ENCODE results near the gene MRAP2. TPM values are rescaled to one million over a fixed set of nuclear protein-coding genes. Genes with fewer than 3 reads are reported as not detected.

MRAP2 gene
- total RNA-seq, 2 experiments from 2014 or later = not detected

- Mint-ChIP-seq H3K36me3 (ENCODE audit: low read depth) (no peaks in the 10 kb centered on the region), H3K4me1 (ENCODE audit: low read depth) (no peaks in the 10 kb centered on the region), H3K4me3 (no peak overlapping the region), H3K9me3 (no peaks in the 10 kb centered on the region), H3K27ac (no peak overlapping the region), H3K27me3 (peaks cover 9% of the 10 kb centered on the region)
- POLR2A ChIA-PET = no interaction called here
- H3K4me1 ChIP-seq (ENCODE audit: insufficient read depth, low read length) = no peaks in the 10 kb centered on the region
- DNase-seq (no peak), ATAC-seq (ENCODE audit: poor library complexity) (no peak)
- H3K4me3 ChIP-seq (ENCODE audit: low read length) = no peak overlapping the region
- CTCF ChIA-PET = no interaction called here
- TF ChIP-seq, protein P1, sequence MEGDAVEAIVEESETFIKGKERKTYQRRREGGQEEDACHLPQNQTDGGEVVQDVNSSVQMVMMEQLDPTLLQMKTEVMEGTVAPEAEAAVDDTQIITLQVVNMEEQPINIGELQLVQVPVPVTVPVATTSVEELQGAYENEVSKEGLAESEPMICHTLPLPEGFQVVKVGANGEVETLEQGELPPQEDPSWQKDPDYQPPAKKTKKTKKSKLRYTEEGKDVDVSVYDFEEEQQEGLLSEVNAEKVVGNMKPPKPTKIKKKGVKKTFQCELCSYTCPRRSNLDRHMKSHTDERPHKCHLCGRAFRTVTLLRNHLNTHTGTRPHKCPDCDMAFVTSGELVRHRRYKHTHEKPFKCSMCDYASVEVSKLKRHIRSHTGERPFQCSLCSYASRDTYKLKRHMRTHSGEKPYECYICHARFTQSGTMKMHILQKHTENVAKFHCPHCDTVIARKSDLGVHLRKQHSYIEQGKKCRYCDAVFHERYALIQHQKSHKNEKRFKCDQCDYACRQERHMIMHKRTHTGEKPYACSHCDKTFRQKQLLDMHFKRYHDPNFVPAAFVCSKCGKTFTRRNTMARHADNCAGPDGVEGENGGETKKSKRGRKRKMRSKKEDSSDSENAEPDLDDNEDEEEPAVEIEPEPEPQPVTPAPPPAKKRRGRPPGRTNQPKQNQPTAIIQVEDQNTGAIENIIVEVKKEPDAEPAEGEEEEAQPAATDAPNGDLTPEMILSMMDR (IDR thresholded peaks at IDR 0.05) = no peak
- no peaks in the 10 kb centered on the region for H3K36me3 ChIP-seq (ENCODE audit: insufficient read depth, low read length)
- no peak overlapping the region for H3K27ac ChIP-seq (ENCODE audit: low read depth in 1 of 2, low read length in 2 of 2)
- H3K9me3 ChIP-seq (ENCODE audit: control insufficient read depth in 1 of 2, insufficient read depth in 1 of 2, low read length in 2 of 2) = peaks cover 0 to 7% of the 10 kb centered on the region in 2 experiments
- H3K27me3 ChIP-seq (ENCODE audit: control insufficient read depth in 1 of 2, insufficient read depth in 2 of 2, low read length in 2 of 2) = peaks cover 6% of the 10 kb centered on the region in 2 experiments
- intact Hi-C loops (cut with DNase I, micrococcal nuclease) = no loop called here
Observed at GRCh38 chr6:84074988-84075781, 41.6 kb downstream of the MRAP2 start.

GRCh38 chr6:84077645-84078044 is 44.1 kb downstream of the MRAP2 start:
- no peak overlapping the region for H3K27ac Mint-ChIP-seq
- H3K36me3 Mint-ChIP-seq (ENCODE audit: low read depth) = no peaks in the 10 kb centered on the region
- Histone ChIP-seq H3K4me1 (ENCODE audit: insufficient read depth, low read length) (no peaks in the 10 kb centered on the region), H3K27me3 (ENCODE audit: control insufficient read depth in 1 of 2, insufficient read depth in 2 of 2, low read length in 2 of 2) (peaks cover 6% of the 10 kb centered on the region in 2 experiments), H3K27ac (ENCODE audit: low read depth in 1 of 2, low read length in 2 of 2) (no peak overlapping the region), H3K36me3 (ENCODE audit: insufficient read depth, low read length) (no peaks in the 10 kb centered on the region), H3K4me3 (ENCODE audit: low read length) (no peak overlapping the region), H3K9me3 (ENCODE audit: control insufficient read depth in 1 of 2, insufficient read depth in 1 of 2, low read length in 2 of 2) (peaks cover 0 to 5% of the 10 kb centered on the region in 2 experiments)
- DNase-seq = no peak
- no peak overlapping the region for H3K4me3 Mint-ChIP-seq
- ChIA-PET POLR2A (interaction anchor here (0.7 kb wide), 1 partner anchor 129 kb away, joined by 3 read pairs; no protein-coding TSS in a partner anchor), CTCF (no interaction called here)
- H3K27me3 Mint-ChIP-seq = peaks cover 9% of the 10 kb centered on the region
- ATAC-seq (ENCODE audit: poor library complexity) = no peak
- TF ChIP-seq, protein P1 (IDR thresholded peaks at IDR 0.05) = no peak
- H3K4me1 Mint-ChIP-seq (ENCODE audit: low read depth) = no peaks in the 10 kb centered on the region
- no peaks in the 10 kb centered on the region for H3K9me3 Mint-ChIP-seq
- intact Hi-C loops (cut with DNase I, micrococcal nuclease) = no loop called here

GRCh38 chr6:84078335-84078734 is 44.8 kb downstream of the MRAP2 start:
- DNase-seq (no peak), ATAC-seq (ENCODE audit: poor library complexity) (no peak)
- ChIA-PET CTCF (no interaction called here), POLR2A (no interaction called here)
- H3K4me1 Mint-ChIP-seq (ENCODE audit: low read depth) = no peaks in the 10 kb centered on the region
- Histone ChIP-seq H3K4me1 (ENCODE audit: insufficient read depth, low read length) (no peaks in the 10 kb centered on the region), H3K27me3 (ENCODE audit: control insufficient read depth in 1 of 2, insufficient read depth in 2 of 2, low read length in 2 of 2) (peaks cover 6% of the 10 kb centered on the region in 2 experiments), H3K4me3 (ENCODE audit: low read length) (no peak overlapping the region), H3K36me3 (ENCODE audit: insufficient read depth, low read length) (no peaks in the 10 kb centered on the region), H3K27ac (ENCODE audit: low read depth in 1 of 2, low read length in 2 of 2) (no peak overlapping the region), H3K9me3 (ENCODE audit: control insufficient read depth in 1 of 2, insufficient read depth in 1 of 2, low read length in 2 of 2) (no peaks in the 10 kb centered on the region)
- no peaks in the 10 kb centered on the region for H3K9me3 Mint-ChIP-seq
- no peak overlapping the region for H3K27ac Mint-ChIP-seq
- intact Hi-C loops (cut with DNase I, micrococcal nuclease) = no loop called here
- TF ChIP-seq, protein P1 (IDR thresholded peaks at IDR 0.05) = no peak
- peaks cover 15% of the 10 kb centered on the region for H3K27me3 Mint-ChIP-seq
- H3K4me3 Mint-ChIP-seq = no peak overlapping the region
- H3K36me3 Mint-ChIP-seq (ENCODE audit: low read depth) = no peaks in the 10 kb centered on the region
